Mononuclear cell (primary cell): ENCODE measurements around the gene XKR8. TPM values are rescaled to one million over a fixed set of nuclear protein-coding genes. Genes with fewer than 3 reads are reported as not detected.
A peak's percentile ranks its signal among the peaks of the same experiment; 100 is the strongest.

Source experiments
- H3K27me3 ChIP-seq: 2 replicates; pipeline ENCODE4 v1.6.0; 2011; ENCODE audit warnings: low read length, control low read depth; ENCODE audit not compliant: insufficient read depth
- H3K4me1 ChIP-seq: 2 replicates; pipeline ENCODE4 v1.5.1; 2011; ENCODE audit warnings: mild to moderate bottlenecking, low read length, control low read depth; ENCODE audit not compliant: insufficient read depth
- H3K4me3 ChIP-seq: 2 replicates; pipeline ENCODE4 v1.5.1; 2011; ENCODE audit warnings: mild to moderate bottlenecking, low read length, moderate library complexity
- H3K9me3 ChIP-seq: 2 replicates; pipeline ENCODE4 v1.5.1; 2011; ENCODE audit warnings: low read depth, mild to moderate bottlenecking, control low read depth, low read length
- total RNA-seq: library from RNA; depleted of rRNA; stranded (reverse); fragments of >200 nt; gene quantifications from one replicate; pipeline ENCODE4 v1.2.3, GENCODE V29; 2012

Gene XKR8
- total RNA-seq, 1 donor = 14.1 TPM

DNA sequence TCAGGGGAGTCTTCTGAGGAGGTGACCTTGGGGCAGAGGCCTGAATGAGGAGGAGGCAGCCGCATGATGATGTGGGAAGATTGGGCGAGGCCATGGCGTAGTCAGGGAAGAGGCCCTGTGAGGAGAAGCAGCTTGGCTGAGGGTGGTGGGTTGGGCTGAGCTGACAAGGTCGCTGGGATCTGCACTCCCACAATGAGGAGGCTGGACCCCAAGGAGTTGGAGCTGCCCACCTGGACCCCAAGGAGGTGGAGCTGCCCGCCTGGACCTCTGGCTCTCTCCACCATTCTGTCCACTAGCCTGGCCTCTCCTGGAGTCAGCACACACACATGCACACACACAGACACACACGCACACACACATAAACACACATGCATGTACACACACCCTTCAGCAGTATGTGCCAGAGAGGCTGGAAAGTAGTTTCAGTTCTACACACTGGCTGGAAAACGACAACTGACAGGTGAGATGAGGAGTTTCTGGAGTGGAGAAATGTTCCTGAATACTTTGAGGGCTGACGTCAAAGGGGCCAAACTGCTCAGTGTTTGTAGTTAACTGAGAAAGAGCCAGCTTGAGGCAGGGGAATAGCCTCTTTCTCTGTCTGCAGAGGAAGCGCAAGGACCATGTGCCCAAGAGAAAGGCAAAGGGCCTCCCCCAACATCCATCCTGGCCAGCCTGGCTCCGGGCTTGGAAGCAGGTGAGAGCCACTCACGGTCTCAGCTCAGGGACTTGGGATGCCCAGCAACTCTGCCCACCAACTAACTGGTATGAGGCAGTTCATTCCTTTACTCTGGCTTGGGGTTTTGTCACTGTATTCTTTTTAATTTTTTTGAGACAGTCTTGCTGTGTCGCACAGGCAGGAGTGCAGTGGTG lies 17.9 kb upstream of the XKR8 start:
- Histone ChIP-seq H3K4me1 (peaks cover 55% of the 10 kb centered on the region), H3K4me3 (no peak overlapping the region), H3K27me3 (no peaks in the 10 kb centered on the region), H3K9me3 (no peaks in the 10 kb centered on the region)

DNA sequence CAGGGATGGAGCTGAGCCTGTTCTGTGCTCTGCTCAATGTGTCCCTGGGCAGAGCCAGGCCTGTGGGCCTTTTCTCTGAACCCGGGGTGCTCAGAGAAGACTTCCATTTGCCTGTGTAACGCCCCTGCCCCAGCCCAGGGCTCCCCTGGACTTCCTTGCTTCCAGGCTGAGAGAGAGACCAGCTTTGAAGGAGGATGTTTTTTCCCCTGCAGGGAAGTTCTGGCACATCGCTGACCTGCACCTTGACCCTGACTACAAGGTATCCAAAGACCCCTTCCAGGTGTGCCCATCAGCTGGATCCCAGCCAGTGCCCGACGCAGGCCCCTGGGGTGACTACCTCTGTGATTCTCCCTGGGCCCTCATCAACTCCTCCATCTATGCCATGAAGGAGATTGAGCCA lies 14.8 kb upstream of the XKR8 start:
- H3K27me3 ChIP-seq = no peaks in the 10 kb centered on the region
- H3K4me1 ChIP-seq = peaks cover 52% of the 10 kb centered on the region
- H3K4me3 ChIP-seq = no peak overlapping the region
- no peaks in the 10 kb centered on the region for H3K9me3 ChIP-seq

DNA sequence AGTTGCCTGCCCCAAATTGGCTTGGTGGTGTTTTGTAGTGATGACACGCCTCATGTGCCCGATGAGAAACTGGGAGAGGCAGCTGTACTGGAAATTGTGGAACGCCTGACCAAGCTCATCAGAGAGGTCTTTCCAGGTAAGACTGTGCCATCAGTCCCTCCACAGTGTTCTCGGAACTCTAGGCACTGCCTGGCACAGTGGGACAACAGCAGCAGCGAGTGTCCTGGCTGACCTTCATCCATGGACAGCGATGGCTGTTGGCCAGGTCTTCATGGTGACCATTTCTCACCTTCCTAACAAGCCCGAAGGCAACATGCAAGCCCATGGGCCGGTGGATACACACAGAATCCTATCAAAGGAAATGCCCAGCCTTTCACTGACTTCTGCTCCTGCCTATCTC lies 10.7 kb upstream of the XKR8 start:
- H3K27me3 ChIP-seq = no peaks in the 10 kb centered on the region
- no peak overlapping the region for H3K4me3 ChIP-seq
- H3K4me1 ChIP-seq = peaks cover 14% of the 10 kb centered on the region
- H3K9me3 ChIP-seq = no peaks in the 10 kb centered on the region

DNA sequence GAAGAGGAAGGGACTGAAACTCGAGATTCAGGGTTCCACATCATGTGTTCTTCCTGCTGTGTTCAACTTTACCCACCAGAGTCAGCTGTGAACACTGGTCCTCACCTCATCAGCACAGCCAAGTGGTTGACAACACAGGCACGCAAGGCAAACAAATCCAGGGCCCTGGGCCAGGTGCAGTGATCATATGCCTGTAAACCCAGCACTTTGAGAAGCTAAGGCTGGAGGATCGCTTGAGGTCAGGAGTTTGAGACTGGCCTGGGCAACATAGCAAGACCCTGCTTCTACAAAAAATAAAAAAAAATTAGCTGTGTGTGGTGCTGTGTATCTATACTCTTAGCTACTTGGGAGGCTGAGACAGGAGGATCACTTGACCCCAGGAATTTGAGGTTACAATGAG lies 8.4 kb upstream of the XKR8 start:
- no peaks in the 10 kb centered on the region for H3K4me1 ChIP-seq
- H3K9me3 ChIP-seq = no peaks in the 10 kb centered on the region
- H3K4me3 ChIP-seq = no peak overlapping the region
- H3K27me3 ChIP-seq = no peaks in the 10 kb centered on the region

DNA sequence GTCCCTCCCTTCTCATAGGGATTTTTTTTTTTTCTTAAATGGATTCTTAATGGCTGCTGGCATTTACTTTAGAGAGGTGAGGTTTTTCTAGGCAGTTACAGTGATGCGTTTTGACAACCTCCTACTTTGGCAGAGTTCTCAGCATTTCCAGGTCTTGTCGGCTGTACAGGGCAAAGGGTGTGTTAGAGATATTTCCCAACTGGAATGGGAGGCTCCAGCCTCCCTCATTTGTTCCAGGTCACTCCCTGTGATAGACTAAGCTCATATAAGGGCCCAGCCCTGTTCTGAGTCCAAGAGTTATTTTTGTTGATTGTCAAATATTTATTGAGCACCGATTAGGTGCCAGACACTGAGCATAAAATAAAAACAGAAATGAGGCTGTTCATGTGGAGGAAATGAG lies 7.6 kb upstream of the XKR8 start:
- Histone ChIP-seq H3K9me3 (no peaks in the 10 kb centered on the region), H3K4me3 (no peak overlapping the region), H3K27me3 (no peaks in the 10 kb centered on the region), H3K4me1 (no peaks in the 10 kb centered on the region)

DNA sequence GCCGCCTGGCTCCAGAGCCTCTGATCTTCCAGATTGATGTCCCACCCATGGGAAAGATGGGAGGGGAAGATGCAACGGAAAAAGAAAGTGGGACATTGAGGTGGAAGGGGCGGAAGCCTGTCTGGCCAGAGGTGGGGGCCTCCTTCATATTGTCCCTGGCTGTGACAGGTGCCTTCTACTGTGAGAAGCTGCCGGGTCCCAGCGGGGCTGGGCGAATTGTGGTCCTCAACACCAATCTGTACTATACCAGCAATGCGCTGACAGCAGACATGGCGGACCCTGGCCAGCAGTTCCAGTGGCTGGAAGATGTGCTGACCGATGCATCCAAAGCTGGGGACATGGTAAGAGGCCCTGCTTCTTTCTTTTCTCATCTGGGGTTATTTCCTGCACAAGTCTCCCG lies 5.6 kb upstream of the XKR8 start:
- H3K4me3 ChIP-seq = no peak overlapping the region
- no peaks in the 10 kb centered on the region for H3K27me3 ChIP-seq
- H3K9me3 ChIP-seq = no peaks in the 10 kb centered on the region
- peaks cover 11% of the 10 kb centered on the region for H3K4me1 ChIP-seq

DNA sequence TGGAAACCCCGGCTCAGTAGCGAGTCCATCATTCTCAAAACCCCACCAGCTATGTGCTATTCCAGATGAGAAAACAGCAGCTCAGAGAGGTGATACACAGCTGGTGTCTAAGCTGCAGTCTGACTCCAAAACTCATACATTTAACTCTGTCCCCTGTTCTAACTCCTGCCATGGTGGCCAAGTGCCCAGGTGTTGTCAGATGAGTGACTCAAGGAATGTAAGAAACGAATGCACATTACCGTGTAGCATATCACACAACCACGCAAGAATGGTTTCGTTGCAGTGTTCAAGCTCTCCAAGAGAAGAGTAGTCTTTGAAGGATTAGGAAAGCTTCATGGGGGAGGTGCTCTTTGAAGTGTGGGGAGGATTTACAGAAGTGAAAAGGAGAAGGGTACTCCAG lies 4.7 kb upstream of the XKR8 start:
- Histone ChIP-seq H3K9me3 (no peaks in the 10 kb centered on the region), H3K4me1 (peaks cover 16% of the 10 kb centered on the region), H3K4me3 (no peak overlapping the region), H3K27me3 (no peaks in the 10 kb centered on the region)

DNA sequence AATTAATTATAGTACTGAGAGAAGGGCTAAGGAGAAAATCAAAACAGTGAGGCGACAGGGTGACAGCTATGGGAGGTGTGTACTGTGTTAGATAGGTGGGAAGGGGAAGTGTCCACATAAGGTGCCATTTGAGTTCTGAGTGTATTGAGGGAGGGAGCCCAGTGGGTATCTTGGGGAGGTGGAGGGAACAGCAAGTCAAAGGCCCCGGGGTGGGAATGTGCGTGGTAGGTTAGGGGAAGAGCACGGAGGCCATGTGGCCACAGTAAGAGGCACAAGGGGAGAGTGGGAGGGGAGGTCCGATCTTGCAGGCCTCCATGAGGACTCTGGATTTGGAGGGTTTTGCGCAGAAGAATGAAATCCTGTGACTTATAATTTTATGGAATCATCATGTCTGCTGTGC lies 3.0 kb upstream of the XKR8 start:
- H3K4me3 ChIP-seq = no peak overlapping the region
- no peaks in the 10 kb centered on the region for H3K27me3 ChIP-seq
- H3K4me1 ChIP-seq = peaks cover 33% of the 10 kb centered on the region
- no peaks in the 10 kb centered on the region for H3K9me3 ChIP-seq

DNA sequence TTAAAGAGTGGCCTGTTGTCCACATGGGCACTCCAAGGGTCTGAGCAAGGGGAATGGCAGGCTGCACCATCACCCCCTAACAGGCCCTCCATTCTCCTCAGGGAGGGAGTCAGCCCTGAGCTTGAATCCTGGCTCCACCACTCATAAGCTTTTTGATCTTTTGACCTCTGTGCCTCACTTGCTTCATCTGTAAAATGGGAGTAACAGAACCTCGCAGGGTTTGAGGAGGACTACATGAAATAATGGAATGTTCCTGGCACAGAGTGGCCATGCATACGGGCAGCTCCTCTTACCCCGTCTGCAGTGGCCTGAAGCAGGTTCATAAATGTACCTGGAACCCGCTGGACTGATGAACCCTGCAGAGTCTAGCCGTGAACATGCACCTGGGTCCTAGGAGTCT lies 2.1 kb upstream of the XKR8 start:
- no peak overlapping the region for H3K4me3 ChIP-seq
- H3K4me1 ChIP-seq = peaks cover 39% of the 10 kb centered on the region
- H3K9me3 ChIP-seq = no peaks in the 10 kb centered on the region
- H3K27me3 ChIP-seq = no peaks in the 10 kb centered on the region

DNA sequence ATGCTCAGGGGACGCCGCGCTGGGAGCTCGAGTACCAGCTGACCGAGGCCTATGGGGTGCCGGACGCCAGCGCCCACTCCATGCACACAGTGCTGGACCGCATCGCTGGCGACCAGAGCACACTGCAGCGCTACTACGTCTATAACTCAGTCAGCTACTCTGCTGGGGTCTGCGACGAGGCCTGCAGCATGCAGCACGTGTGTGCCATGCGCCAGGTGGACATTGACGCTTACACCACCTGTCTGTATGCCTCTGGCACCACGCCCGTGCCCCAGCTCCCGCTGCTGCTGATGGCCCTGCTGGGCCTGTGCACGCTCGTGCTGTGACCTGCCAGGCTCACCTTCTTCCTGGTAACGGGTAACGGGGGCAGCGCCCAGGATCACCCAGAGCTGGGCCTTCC lies 1.3 kb upstream of the XKR8 start:
- Histone ChIP-seq H3K4me3 (no peak overlapping the region), H3K9me3 (no peaks in the 10 kb centered on the region), H3K27me3 (no peaks in the 10 kb centered on the region), H3K4me1 (peaks cover 39% of the 10 kb centered on the region)

DNA sequence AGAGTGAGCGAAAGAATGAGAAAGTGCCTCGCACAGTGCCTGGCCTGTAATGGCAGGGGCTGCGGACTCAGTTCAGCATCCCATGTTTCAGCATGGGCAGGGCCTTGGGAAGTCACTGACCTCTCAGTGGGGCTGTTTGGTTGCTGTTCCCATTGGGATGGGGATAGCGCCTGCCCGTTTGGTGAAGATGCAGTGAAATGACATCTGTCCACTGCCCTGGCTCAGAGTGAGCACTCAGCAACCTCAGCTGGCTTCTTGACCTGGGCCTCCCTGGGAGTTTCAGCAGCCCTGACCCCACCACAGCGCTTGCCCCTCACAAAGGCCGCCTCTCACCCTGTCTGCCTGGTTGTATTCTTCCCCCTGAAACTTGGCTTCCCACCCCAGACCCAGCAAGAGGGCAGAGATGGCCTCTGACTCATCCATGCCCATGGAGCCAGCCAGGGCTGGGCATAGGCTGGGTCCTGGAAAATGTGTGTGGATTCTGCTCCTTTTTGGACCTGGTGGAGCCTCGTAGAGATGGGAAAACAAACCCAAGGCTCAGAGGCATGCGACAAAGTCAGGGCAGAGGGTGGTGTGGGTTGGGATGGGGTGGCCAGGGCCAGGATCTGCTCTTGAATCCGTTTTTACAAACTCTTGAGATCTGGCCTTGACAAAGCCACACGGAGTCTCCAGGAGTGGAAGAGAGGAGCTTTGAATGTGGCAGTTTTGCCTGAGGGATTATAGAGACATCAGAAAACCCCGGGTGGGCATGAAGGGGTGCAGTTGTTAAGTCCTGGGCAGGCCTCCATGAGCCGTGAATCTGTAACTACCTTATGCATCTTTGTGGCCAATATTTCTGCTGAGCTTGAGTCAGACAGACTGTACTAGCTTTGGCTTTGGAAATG lies 1.2 kb downstream of the XKR8 start:
- H3K9me3 ChIP-seq = no peaks in the 10 kb centered on the region
- H3K4me3 ChIP-seq = peak overlapping the region; percentile 67
- H3K27me3 ChIP-seq = no peaks in the 10 kb centered on the region
- H3K4me1 ChIP-seq = peaks cover 39% of the 10 kb centered on the region

DNA sequence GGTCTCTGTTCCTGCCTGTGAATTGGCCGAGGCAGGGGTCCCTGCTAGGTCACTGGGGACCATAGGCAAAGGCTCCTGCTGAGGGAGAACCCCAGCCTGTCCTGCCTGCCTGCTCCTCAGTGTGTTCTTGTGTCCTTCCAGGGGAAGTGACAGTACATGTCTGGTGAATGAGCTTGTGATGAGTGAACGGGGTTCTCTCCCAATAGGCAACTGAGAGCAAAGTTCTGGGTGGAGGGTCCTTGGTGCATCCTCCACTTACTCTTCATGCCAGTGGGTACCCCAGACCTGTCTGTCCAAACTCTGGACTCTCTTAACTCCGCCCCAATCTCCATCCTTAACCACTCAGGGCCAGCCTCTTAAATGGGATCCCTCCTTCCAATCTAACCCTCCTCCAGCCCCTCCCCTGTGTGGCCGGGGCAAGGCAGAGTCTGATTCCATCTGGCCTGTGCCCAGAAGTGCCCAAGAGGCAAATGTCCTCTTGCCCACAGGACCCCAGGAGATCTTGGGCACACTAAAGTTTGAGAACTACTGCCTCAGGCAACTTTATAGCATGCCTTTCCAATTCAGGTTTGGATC lies 2.0 kb downstream of the XKR8 start:
- Histone ChIP-seq H3K4me1 (peaks cover 39% of the 10 kb centered on the region), H3K9me3 (no peaks in the 10 kb centered on the region), H3K4me3 (no peak overlapping the region), H3K27me3 (no peaks in the 10 kb centered on the region)

DNA sequence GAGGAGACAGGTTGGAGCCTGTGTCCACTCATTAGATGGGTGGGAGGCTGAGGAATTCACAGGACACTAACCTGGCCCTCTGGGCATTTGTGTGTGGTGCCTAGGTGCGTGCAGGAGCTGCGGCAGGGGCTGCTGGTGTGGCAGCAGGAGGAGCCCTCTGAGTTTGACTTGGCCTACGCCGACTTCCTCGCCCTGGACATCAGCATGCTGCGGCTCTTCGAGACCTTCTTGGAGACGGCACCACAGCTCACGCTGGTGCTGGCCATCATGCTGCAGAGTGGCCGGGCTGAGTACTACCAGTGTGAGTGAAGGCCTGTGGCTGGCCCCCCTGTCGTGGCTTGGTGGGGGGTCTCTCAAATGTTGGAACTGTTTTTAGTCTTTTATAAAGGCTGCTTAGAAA lies 3.6 kb downstream of the XKR8 start:
- H3K4me3 ChIP-seq = no peak overlapping the region
- H3K27me3 ChIP-seq = no peaks in the 10 kb centered on the region
- H3K4me1 ChIP-seq = peaks cover 37% of the 10 kb centered on the region
- no peaks in the 10 kb centered on the region for H3K9me3 ChIP-seq

DNA sequence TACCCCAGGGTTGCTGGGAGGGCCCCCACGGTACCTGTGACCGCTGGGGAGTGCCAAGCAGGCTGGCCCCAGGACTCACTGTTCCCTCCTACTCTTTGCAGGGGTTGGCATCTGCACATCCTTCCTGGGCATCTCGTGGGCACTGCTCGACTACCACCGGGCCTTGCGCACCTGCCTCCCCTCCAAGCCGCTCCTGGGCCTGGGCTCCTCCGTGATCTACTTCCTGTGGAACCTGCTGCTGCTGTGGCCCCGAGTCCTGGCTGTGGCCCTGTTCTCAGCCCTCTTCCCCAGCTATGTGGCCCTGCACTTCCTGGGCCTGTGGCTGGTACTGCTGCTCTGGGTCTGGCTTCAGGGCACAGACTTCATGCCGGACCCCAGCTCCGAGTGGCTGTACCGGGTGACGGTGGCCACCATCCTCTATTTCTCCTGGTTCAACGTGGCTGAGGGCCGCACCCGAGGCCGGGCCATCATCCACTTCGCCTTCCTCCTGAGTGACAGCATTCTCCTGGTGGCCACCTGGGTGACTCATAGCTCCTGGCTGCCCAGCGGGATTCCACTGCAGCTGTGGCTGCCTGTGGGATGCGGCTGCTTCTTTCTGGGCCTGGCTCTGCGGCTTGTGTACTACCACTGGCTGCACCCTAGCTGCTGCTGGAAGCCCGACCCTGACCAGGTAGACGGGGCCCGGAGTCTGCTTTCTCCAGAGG lies 6.8 kb downstream of the XKR8 start:
- no peaks in the 10 kb centered on the region for H3K27me3 ChIP-seq
- H3K4me1 ChIP-seq = peaks cover 14% of the 10 kb centered on the region
- H3K4me3 ChIP-seq = no peak overlapping the region
- no peaks in the 10 kb centered on the region for H3K9me3 ChIP-seq
